Stimulated activated CD4-positive, alpha-beta T cell treated with anti-CD3 and anti-CD28 coated beads, Interleukin-12 subunit alpha, Interleukin-12 subunit beta, amount 100 ng/mL, for 48 hours (primary cell): ENCODE data around the gene CREM.

Source experiments
- DNase-seq, 3 donors: peaks; one replicate each; pipeline ENCODE4 v3.0.0-alpha.2; 2020; ENCODE audit warnings: low read depth in 2 of 3, low spot score in 1 of 3

The CREM gene

DNA sequence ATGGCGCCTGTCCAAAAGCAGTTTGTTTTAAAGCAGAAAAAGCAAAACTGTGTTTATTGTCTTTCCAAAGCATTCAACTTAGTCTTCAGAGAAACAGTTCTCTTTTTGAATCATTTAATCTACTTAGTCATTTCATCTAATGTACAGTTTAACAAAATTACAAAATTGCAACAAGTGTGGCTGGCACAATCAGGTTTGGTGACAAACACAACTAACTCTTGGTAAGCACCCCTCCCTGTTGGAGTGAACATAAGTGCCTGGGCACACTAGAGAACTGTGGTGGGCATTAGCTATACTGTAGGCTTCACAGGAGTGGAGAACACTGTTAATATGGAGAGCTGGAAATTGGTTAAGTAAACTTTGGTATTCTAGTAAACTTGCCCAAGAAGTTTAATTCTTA lies 6.9 kb downstream of the CREM start:
- no peak for DNase-seq

- no peak for DNase-seq
Measured at GRCh38 chr10:35135861-35136260, 9.2 kb downstream of the CREM start.

DNA sequence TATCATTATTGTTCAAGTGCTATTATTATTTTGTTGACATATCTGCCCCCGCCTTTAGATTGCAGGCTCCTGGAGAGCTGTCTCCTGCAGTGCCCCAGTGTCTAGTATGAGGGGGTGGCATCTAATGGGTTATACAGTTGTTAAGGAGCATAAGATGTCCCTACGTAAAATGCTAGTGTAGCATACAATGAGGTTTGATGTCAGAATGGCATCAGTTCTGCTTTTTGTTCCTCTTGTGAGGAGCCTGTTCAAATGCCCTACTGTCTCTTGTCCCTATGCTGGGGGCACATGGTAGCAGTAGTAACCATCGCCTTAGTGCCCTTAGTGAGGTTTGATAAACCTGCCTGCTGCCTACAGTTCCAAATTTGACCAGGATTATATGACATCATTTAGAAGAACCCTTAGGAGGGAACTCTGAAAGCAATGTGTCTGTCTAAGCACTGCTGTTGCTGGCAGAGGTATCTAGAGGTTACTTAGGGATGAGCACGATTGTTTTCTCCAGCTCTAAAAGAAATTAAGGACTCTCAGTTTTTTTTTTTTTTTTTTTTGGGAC lies 9.7 kb downstream of the CREM start:
- DNase-seq = no peak

DNA sequence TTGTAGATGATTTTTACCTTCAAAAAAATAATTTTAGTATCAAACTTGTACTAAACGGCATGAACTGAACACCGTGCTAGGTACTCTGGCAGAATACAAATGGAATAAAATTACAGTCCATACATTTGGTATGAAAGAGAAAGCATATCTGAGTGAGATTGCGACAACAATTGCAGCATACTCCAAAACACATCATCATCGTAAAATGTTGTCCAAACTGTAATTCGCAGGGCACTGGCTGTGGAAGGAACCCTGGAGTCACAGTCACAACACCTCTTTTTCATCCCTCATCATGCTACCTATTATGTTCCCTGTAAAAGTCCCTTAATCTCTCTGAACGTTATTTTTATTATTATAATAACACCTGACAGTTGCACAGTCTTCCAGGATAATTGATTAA lies 13.5 kb downstream of the CREM start:
- no peak for DNase-seq

- DNase-seq = no peak
Measured at GRCh38 chr10:35140727-35141126, 14.1 kb downstream of the CREM start.

- DNase-seq = no peak
Measured at GRCh38 chr10:35150308-35150707, 23.7 kb downstream of the CREM start.

DNA sequence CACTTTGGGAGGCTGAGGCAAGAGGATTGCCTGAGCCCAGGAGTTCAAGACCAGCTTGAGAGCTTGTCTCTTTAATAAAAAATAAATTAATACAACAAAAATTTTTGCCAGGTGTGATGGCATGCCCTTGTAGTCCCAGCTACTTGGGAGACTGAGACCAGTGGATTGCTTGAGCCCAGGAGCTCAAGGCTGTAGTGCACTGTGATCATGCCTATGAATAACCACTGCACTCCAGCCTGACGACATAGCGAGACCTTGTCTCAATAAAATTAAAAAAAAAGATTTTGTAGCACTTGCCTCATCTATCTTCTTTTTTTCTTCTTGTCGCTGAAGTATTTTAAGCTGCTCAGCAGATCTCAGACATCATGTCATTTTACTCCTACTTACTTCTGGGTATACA lies 26.3 kb downstream of the CREM start:
- no peak for DNase-seq

DNA sequence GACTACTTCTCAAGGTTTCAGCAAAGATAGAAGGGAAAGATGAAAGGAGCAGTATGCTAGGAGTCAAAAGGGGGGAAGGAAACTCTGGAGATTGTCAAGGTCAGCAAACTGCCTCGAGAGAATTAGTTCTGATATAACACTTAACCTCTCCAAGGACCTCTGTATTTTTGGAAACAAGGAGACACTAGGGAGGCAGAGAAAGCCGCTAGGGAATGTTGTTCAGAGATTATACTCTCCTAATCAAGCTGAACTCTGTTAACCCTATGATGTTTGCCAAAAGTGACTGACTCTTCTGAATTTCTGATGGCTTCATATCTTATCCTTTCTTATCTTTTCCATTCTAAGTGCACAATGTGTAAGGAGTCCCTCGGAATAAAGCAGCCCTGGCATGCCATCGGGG lies 27.1 kb downstream of the CREM start:
- DNase-seq = no peak

GRCh38 chr10:35160743-35161142 lies 34.1 kb downstream of the CREM start:
- DNase-seq = no peak

- no peak for DNase-seq
Measured at GRCh38 chr10:35161906-35162305, 35.3 kb downstream of the CREM start.

- no peak for DNase-seq
Measured at GRCh38 chr10:35165136-35165535, 38.5 kb downstream of the CREM start.

- no peak for DNase-seq
Measured at GRCh38 chr10:35165811-35166210, 39.2 kb downstream of the CREM start.

GRCh38 chr10:35166607-35167006 lies 40.0 kb downstream of the CREM start:
- no peak for DNase-seq

DNA sequence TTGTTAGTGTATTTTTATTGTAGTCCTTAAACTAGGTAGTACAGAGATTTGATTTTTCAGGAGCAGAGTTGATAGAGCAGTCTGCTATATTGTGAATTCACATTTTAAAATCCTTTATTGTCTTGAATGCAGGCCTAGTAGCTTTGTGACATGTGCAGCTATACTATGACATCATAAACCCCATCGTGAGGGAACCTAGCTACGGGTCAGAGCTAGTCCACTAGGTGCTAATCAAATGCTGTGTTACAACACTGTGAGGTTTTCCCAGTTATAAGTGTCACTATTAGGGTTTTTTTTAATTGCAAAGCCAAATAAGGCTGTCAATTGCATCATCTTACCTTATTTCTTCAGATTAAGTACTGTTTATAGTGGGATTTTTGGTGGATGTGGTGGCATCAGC lies 40.7 kb downstream of the CREM start:
- no peak for DNase-seq

DNA sequence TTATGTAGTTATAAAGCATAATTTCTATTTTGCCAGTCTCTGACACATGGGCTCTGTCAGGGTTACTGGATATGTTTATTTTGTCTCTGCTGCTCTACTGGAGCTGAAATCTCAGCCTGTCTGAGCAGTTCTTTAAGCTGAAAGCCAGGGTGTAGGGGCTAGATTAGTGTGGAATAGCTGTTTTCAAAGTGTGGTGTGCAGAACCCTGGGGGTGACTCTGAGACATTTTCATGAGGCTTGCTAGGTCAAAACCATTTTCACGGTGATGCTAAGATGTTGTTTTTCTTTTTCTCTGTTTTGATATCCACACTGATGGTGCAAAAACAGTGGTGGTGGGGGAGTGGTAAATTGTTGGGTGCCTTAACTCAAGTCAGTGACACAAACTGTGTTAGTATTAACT lies 45.5 kb downstream of the CREM start:
- DNase-seq = no peak

- no peak for DNase-seq
Measured at GRCh38 chr10:35172574-35172973, 45.9 kb downstream of the CREM start.

GRCh38 chr10:35178331-35178730 lies 51.7 kb downstream of the CREM start:
- no peak for DNase-seq

GRCh38 chr10:35182631-35183510 lies 56.2 kb downstream of the CREM start:
- DNase-seq = no peak

DNA sequence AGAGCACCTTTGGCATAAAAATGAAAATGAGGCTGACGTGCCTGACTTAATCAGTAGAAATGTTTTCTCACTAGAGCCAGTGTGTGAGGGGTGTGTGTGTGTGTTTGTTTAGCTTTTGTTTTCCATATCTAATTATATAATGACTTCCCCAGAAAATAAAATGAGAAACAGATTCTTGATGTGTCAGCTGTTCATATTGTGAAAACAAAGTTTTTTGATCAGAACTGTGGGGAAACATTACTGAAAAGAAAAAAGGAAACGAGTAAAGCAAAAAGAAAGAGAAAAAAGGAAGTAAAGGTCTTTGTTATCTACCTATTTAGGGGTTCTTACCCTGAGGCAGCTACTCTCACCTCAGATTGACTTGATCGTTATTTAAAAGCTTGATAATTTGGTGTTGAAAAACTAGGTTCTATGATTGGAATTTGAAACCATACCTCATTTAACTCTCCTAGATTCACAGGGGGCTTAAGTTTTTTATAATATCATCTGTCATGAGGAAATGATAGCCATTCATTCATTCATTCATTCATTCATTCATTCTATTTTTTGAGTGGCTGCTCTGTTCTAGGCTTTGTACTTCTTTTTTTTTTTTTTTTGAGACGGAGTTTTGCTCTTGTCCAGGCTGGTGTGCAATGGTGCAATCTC lies 58.0 kb downstream of the CREM start:
- DNase-seq = no peak

DNA sequence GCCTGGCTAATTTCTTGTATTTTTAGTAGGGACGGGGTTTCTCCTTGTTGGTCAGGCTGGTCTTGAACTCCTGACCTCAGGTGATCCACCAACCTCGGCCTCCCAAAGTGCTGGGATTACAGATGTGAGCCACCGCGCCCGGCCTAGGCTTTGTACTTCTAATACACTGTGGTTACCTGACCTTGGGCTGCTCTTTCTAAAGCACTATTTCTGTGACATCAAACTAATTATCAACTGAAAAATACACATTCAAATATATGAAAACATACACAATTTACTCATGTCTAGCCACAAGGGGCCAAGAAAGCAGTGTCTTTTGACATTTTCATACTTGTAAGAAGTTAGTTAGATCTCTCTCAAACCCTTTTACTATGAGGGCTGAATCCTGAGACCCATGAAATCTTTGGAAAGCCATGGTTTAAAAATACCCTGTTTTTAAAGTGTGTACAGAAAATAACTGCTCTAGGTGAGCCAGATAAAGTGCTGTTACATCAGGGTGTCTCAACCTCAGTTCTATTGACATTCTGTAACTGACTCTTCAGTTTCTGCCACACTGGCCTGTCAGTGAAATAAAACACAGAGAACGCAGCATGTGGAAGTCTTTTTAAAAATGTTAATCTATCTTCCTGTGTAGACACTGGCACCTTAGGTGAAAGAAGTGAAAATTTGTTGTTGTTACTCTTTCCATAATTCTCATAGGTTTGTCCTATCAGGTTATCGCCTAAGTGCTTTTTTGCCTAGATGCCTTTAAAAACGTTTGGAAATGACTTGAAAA lies 58.8 kb downstream of the CREM start:
- no peak for DNase-seq

GRCh38 chr10:35188954-35189353 lies 62.3 kb downstream of the CREM start:
- no peak for DNase-seq

GRCh38 chr10:35191523-35191922 lies 64.9 kb downstream of the CREM start:
- no peak for DNase-seq
